ENCODE results near the gene MAFG.

- no peak for TF ChIP-seq AEBP2 (tag by site-specific recombination; IDR thresholded peaks at IDR 0.05; ENCODE audit: borderline replicate concordance)
- no peak for TF ChIP-seq ZNF239 (tag by site-specific recombination; IDR thresholded peaks at IDR 0.05)
- no peak for TF ChIP-seq CTCF (tag by site-specific recombination; IDR thresholded peaks at IDR 0.05)
- no peak for TF ChIP-seq ZNF138 (tag by site-specific recombination; IDR thresholded peaks at IDR 0.05; ENCODE audit: borderline replicate concordance)
- TF ChIP-seq ZNF19 (tag by site-specific recombination; IDR thresholded peaks at IDR 0.05; ENCODE audit: low read depth), result no peak
- TF ChIP-seq ZBTB7A (tag by site-specific recombination; IDR thresholded peaks at IDR 0.05; ENCODE audit: low read depth), result no peak
- no peak for TF ChIP-seq ZNF777 (tag by site-specific recombination; IDR thresholded peaks at IDR 0.05; ENCODE audit: borderline replicate concordance)
- TF ChIP-seq ZNF211 (tag by site-specific recombination; IDR thresholded peaks at IDR 0.05; ENCODE audit: low read depth), result no peak
- TF ChIP-seq BCL11B (tag by site-specific recombination; IDR thresholded peaks at IDR 0.05; ENCODE audit: low read depth), result no peak
- TF ChIP-seq RBAK (tag by site-specific recombination; IDR thresholded peaks at IDR 0.05), result no peak
- TF ChIP-seq ZBTB8A (tag by site-specific recombination; IDR thresholded peaks at IDR 0.05), result no peak
- no peak for TF ChIP-seq SP2 (tag by site-specific recombination; IDR thresholded peaks at IDR 0.05)
Measured at GRCh38 chr17:81934850-81935708, 7.5 kb upstream of the MAFG start.
